Measurements from ENCODE around the gene FBXO41. TPM values are rescaled to one million over a fixed set of nuclear protein-coding genes. Genes with fewer than 3 reads are reported as not detected.

The FBXO41 gene
- total RNA-seq, 1 experiment from 2014 or later: 34.9 TPM

GRCh38 chr2:73210696-73211095 lies 73.6 kb downstream of the FBXO41 start:
- Histone ChIP-seq H3K27me3 (ENCODE audit: insufficient read depth, low read length) (no peaks in the 10 kb centered on the region), H3K79me2 (ENCODE audit: insufficient read depth, low read length) (peaks cover 15% of the 10 kb centered on the region), H2AFZ (ENCODE audit: low read depth, low read length, poor library complexity, severe bottlenecking) (no peak overlapping the region), H3K9me2 (ENCODE audit: insufficient read depth) (no peaks in the 10 kb centered on the region), H4K20me1 (ENCODE audit: insufficient read depth) (no peaks in the 10 kb centered on the region), H3K4me2 (ENCODE audit: low read length) (no peak overlapping the region), H3K9ac (ENCODE audit: low read length) (no peak overlapping the region), H3K4me1 (ENCODE audit: control insufficient read depth in 1 of 2, insufficient read depth in 2 of 2, low read length in 2 of 2) (peaks cover 3 to 29% of the 10 kb centered on the region in 2 experiments; a peak in 3 of 4 replicates), H3K9me3 (ENCODE audit: control insufficient read depth in 1 of 2, insufficient read depth in 1 of 2, low read depth in 1 of 2, low read length in 2 of 2) (no peaks in the 10 kb centered on the region), H3K4me3 (replicated peaks in 1 of 2; ENCODE audit: low read depth in 1 of 2, low read length in 2 of 2) (no peak overlapping the region), H3K36me3 (ENCODE audit: control insufficient read depth in 1 of 2, insufficient read depth in 2 of 2, low read length in 2 of 2) (no peaks in the 10 kb centered on the region), H3K27ac (ENCODE audit: low read depth, low read length) (no peak overlapping the region)
- POLR2A ChIA-PET: no interaction called here
- RAD21 ChIA-PET (ENCODE audit: low non-redundant PET in 1 of 2, low total read pairs in 2 of 2, uncharacterized antibody in 2 of 2, unreplicated experiment in 2 of 2): no interaction called here
- no peak for ATAC-seq
- BruUV-seq (replicated peaks): no TSS peak
- CTCF ChIA-PET: no interaction called here
- TF ChIP-seq ELF1 (IDR thresholded peaks at IDR 0.05; ENCODE audit: borderline replicate concordance, low read depth): no peak
- TF ChIP-seq SIN3A (IDR thresholded peaks at IDR 0.05; ENCODE audit: low read depth): no peak
- TF ChIP-seq ZBTB33 (IDR thresholded peaks at IDR 0.05; ENCODE audit: extremely low read depth, insufficient replicate concordance, low read length): no peak
- TF ChIP-seq CBX3 (IDR thresholded peaks at IDR 0.05; ENCODE audit: low read depth): no peak
- no peak for TF ChIP-seq EGR1 (IDR thresholded peaks at IDR 0.05; ENCODE audit: low read depth)
- TF ChIP-seq REST (IDR thresholded peaks at IDR 0.05; ENCODE audit: low read depth): no peak
- no peak for TF ChIP-seq EZH2phosphoT487 (IDR thresholded peaks at IDR 0.05; ENCODE audit: borderline replicate concordance)
- no peak for TF ChIP-seq EZH2 (IDR thresholded peaks at IDR 0.05)
- no peak for TF ChIP-seq SRF (IDR thresholded peaks at IDR 0.05; ENCODE audit: low read depth)
- no peak for TF ChIP-seq YY1 (IDR thresholded peaks at IDR 0.05; ENCODE audit: extremely low read depth, insufficient replicate concordance, low read depth, low read length)
- no peak for TF ChIP-seq POLR2A (IDR thresholded peaks at IDR 0.05; ENCODE audit: borderline replicate concordance, extremely low read depth, insufficient read depth, insufficient read length)
- no peak for TF ChIP-seq ATF3 (IDR thresholded peaks at IDR 0.05)
- TF ChIP-seq TCF7L2 (IDR thresholded peaks at IDR 0.05; ENCODE audit: borderline replicate concordance, extremely low read depth, insufficient read depth, insufficient read length): no peak
- TF ChIP-seq SP1 (IDR thresholded peaks at IDR 0.05; ENCODE audit: low read depth): no peak
- TF ChIP-seq RAD21 (IDR thresholded peaks at IDR 0.05; ENCODE audit: low read depth): no peak
- TF ChIP-seq ZNF274 (IDR thresholded peaks at IDR 0.05; ENCODE audit: low read depth, low read length): no peak
- no peak for TF ChIP-seq FOSL1 (IDR thresholded peaks at IDR 0.05; ENCODE audit: low read depth)
- TF ChIP-seq ZFX (IDR thresholded peaks at IDR 0.05): no peak
- no peak for TF ChIP-seq MAX (IDR thresholded peaks at IDR 0.05)
- no peak for DNase-seq (ENCODE audit: low read depth, low spot score)
- intact Hi-C loops (cut with micrococcal nuclease): no loop called here
